GOT3 (cell line): ENCODE measurements around the gene SLIT3.

ENCODE experiments used
- DNase-seq: peaks from one replicate; lab custom pipeline; 2025; ENCODE audit warnings: mixed read lengths; lab: John Stamatoyannopoulos, UW

Gene SLIT3

GRCh38 chr5:168889039-168889438 is 411.9 kb downstream of the SLIT3 start:
- no peak for DNase-seq

DNA sequence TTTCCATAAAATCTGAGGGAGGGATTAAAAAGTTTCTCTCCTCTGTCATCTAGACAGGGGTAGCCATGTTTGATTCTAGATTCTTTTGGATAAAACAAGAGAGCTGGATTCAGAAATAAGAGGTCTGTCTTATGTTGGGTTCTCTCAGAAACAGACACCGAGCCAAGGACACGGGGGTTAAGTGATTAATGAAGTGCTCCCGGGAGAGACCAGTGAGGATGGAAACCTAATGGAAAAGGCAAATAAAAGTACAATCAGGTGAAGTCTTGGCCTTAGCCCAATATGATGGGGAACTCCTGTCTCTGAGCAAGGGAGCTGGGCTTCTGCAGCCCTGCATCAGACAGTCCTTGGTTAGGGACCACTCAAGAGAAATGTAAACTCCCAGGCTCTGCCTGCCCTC is 413.0 kb downstream of the SLIT3 start:
- DNase-seq = no peak

- no peak for DNase-seq
Measured at GRCh38 chr5:168886157-168886556, 414.8 kb downstream of the SLIT3 start.

DNA sequence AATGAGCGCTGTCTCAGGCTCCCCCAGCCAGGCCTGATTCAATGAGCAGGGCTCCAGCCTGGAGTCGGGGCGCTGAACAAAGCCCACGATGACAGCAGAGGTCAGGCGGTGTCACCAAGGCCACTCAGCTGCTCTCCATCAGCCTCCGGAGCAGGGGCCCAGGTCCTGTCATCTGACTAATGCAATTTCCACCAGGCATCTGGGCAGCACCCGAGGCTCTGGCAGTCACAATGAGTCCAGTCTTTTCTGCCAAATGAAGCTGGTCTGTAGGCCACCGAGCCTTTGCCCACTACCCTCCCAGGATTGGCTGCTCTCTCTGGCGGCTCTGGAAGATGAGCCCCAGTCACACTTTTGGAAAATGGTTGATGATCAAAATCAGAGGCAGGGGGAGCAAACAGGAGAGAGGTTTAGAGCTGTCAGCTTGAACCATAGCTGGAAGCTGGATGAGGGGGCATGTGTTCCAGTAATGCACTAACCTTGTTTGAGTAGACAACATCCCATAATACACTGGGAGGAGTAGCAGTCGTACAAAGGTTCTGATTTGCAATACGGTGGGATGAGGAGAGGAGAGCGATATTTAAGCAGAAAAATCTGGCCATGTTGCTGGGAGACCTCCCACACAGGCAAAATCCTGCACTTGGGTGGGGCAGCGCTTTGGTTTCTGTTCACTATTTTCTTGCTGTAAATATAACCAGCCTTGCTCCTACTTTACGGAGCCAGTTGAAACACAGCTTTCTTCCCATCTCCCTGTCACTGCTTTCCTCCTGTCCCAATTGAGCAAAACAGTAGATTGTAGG is 415.4 kb downstream of the SLIT3 start:
- DNase-seq = no peak

DNA sequence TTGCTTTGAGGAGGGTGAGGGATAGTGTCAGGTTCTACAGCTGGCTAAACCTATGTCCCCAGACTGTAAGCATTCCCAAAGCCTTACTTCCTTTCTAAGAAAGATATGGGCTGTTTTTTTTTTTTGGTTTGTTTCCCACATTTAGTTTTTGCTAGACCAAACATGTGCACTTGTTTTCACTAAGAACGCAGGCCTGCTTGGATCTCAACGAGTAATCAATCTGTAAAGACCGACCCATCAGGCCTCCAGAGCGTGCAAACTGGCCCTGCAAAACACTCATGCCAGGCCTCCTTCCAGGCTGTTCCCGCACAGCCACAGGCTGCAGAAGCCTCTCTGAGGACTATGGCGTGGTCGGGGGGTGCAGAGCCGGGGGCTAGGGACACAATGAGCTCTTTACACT is 416.9 kb downstream of the SLIT3 start:
- no peak for DNase-seq

DNA sequence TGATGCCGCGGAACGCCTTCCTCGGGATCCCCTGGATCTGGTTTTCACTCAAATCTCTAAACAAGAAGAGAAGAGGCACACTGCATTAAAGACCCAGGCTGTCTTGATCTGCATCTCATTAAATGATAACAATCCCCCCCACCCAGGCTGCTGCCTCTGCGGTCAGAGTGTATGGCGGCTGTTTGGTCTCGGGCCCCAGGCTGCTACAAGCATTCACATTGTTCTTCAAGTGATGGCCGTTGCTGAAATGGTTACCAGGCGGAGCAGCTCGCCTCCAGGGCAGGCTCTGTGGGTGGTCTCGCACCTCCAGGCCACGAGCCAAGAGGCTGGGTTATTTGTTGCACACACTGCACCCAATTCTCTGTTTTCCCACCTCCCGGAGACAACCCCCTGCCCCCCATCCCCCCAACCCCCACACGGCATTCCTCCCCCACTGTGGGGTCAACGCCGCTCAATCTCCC is 417.6 kb downstream of the SLIT3 start:
- no peak for DNase-seq

GRCh38 chr5:168882283-168882682 is 418.7 kb downstream of the SLIT3 start:
- DNase-seq = no peak

DNA sequence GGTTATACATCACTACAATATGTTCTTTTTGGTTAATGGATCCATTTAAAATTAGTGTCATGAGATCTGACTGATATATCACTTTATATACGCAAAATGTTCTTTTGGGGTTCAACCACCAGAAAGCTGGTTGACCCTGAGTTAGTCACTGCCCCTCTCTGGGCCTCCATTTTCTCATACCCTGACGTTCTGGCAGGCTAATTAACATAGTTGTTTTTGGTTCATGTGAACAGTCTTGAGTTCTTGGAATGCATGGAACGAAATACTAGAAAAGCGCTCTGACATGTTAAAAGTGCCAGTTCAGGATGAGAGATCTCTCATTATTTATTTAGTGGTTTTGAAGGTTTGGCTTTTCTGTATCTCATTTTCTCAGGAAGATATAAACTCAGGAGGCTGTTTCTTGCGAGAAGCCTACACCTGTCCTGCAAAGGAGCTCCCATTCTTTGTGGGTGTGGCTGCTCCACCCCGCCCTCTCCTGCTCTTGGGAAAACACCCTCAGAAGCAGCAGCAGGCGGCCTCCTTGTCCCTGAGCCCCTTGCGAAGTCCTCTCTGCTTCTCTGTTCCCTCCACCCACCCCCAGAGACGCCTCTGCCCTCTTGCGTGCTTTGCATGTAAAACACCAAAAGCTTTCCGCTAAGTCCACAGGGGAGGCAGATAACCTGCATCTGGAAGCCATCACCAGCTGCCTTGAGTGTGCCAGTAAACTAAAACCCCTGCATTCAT is 419.4 kb downstream of the SLIT3 start:
- no peak for DNase-seq

GRCh38 chr5:168879929-168880328 is 421.0 kb downstream of the SLIT3 start:
- DNase-seq = no peak

DNA sequence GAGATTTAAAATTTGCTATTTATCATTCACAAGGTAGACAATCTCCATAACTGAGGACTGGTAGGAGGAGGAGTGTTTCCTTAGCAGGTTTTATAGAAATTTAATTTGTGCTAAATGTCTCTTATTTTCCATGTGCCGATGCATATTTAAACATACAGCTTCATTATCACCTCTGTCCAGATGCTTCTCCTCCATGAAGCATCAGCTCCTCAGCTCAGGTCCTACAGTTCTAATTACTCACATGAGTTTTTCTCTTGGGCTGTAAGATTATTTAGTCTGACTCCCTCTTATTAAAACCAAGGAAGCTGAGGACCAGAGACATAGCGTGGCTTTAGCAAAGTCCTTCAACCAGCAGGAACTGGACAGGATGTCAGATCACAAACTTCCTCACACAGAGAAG is 421.6 kb downstream of the SLIT3 start:
- no peak for DNase-seq

- DNase-seq = no peak
Measured at GRCh38 chr5:168878135-168878745, 422.7 kb downstream of the SLIT3 start.

GRCh38 chr5:168877132-168877892 is 423.6 kb downstream of the SLIT3 start:
- no peak for DNase-seq

DNA sequence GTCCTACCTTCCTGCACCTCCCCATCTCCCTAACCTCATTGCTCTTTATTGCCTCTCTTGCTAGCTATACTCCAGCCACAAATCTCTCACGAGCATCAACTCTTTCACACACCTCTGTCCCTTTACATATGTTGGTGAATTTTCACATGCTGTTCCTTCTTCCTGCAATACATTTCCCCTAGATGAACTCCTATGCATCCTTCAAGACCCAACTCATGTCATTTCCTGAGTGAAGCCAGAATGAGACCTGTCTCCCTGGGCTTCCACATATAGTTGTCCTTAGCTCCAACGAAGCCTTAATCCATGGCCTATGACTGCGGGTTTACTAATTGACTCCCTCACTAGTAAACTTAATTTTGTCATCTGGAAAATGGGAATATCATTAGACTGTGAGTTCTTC is 424.5 kb downstream of the SLIT3 start:
- DNase-seq = no peak

DNA sequence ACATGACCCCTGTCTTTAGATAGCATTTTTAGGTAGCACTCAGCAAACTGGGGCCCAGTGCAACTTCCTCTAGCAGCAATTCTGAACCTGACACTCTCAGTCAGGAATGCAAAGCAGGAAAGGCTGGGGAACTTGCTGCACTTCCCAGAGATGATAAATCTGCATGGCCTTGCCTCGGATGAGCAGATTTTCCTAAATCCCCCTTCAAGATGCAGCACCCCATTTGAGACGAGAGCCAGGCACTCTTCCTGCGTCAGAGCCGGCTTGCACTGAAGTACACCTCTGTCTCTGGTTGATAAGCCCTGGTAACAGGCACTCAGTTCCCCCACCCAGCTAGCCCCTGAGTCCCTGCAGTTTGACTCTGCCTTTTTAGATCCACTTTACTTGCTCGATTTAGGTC is 425.1 kb downstream of the SLIT3 start:
- no peak for DNase-seq

DNA sequence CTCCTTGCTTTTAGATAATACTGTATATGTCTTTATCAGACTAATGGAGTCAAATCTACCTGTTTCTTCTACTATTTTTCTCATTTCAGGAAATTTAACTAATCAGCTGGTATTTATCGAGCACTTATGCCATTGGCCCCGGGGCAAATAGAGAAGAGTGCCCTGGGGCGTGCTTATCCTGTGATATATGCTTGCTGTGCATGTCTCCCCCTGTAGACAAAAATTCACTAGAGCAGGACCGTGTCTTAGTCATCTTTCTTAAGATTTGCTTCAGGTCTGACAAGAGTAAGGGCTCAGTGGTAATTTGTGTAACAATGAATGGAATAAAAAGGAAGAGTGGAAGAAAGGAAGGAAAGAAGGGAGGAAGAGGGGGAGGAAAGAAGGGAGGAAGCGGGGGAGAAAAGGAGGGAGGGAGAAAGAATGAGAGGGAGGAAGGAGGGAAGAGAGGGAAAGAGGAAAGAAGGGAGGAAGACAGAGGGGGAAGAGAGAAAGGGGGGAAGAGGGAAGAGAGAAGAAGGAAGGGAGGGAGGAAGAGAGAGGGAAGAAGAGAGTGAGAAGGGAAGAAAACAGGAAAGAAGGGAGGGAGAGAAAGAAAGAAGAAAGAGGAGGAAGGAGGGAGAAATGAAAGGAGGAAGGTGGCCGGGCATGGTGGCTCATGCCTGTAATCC is 426.1 kb downstream of the SLIT3 start:
- DNase-seq = no peak

GRCh38 chr5:168872246-168872645 is 428.7 kb downstream of the SLIT3 start:
- no peak for DNase-seq

GRCh38 chr5:168870910-168871309 is 430.0 kb downstream of the SLIT3 start:
- DNase-seq = no peak

- DNase-seq = no peak
Measured at GRCh38 chr5:168869615-168870227, 431.2 kb downstream of the SLIT3 start.

DNA sequence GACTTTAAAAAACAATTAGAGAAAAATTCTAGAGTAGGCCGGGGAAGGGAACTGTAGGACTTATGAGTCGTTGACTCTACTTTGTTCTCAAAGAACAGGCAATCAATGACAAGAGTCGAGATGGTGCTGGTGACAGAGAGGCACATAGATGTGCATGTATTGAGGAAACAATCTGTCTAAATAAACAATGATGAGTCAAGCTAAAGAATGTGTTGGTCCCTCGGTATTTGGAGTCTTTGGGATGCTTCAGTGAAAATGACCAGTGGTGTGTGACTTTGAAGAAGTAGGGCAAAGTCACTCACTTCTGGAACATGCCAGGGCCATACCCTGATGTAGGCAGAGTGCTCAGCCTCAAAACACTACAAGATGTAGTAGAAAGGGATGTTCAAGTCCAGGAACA is 433.7 kb downstream of the SLIT3 start:
- DNase-seq = no peak

GRCh38 chr5:168865968-168866367 is 435.0 kb downstream of the SLIT3 start:
- no peak for DNase-seq

DNA sequence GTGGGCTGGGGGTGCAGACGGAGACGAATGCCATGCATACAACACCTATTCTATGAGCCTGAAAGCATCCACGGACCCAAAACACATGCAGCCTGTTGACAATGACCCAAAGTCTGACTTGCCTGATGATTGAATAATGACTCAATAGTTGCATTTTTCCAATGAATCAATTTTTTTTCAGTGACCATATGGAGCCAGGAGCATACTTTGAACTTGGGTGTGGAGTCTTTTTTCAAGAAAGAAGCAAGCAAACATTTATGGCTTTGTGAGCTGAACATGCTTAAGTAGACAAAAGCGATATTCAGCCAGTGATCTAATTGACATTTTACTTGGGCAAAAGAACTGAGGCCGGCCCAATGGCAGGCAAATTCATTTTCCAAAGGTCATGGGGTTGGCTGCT is 437.9 kb downstream of the SLIT3 start:
- DNase-seq = no peak
